IgD-negative memory B cell (primary cell): Measurements from ENCODE around the gene MON1A. TPM values are rescaled to one million over a fixed set of nuclear protein-coding genes. Genes with fewer than 3 reads are reported as not detected.
"Not testable (repeated sequence)": the region's sequence is repeated elsewhere in the genome, so short reads cannot be mapped to it uniquely, and the experiment has no call there.

Experiments used
- H3K27ac Mint-ChIP-seq, 3 donors: one replicate each; pipeline ENCODE4 v1.8.0; 2020 to 2022; ENCODE audit warnings: mild to moderate bottlenecking in 3 of 3, mixed read lengths in 3 of 3, moderate library complexity in 1 of 3
- H3K27me3 Mint-ChIP-seq: one replicate; pipeline ENCODE4 v1.8.0; 2021; ENCODE audit warnings: mixed read lengths
- H3K36me3 Mint-ChIP-seq: one replicate; pipeline ENCODE4 v1.8.0; 2020; ENCODE audit warnings: mild to moderate bottlenecking, mixed read lengths
- H3K4me1 Mint-ChIP-seq, 3 donors: one replicate each; pipeline ENCODE4 v1.8.0; 2020 to 2022; ENCODE audit warnings: mixed read lengths in 3 of 3, mild to moderate bottlenecking in 1 of 3
- H3K4me3 Mint-ChIP-seq, 4 donors: one replicate each; pipeline ENCODE4 v1.8.0; 2020 to 2022; ENCODE audit warnings: mild to moderate bottlenecking in 4 of 4, mixed read lengths in 4 of 4, moderate library complexity in 3 of 4
- H3K9me3 Mint-ChIP-seq, 3 donors: one replicate each; pipeline ENCODE4 v1.8.0; 2020 to 2021; ENCODE audit warnings: mixed read lengths in 3 of 3, mild to moderate bottlenecking in 1 of 3
- polyA plus RNA-seq: library from polyadenylated mRNA; unstranded; fragments of 300-500 nt; fragmentation: Illumina TruSeq; gene quantifications from one replicate; pipeline ENCODE4 v1.2.3, GENCODE V29; 2021

The MON1A gene
- polyA plus RNA-seq, 1 donor from 2014 or later: 12.1 TPM

GRCh38 chr3:49930168-49930690, 618 bp upstream of the MON1A start:
- Mint-ChIP-seq H3K4me1 (peaks cover 5 to 8% (median 7%) of the 10 kb centered on the region in 3 donors), H3K27ac (peak overlapping the region; percentile 23 to 80 (median 78))

DNA sequence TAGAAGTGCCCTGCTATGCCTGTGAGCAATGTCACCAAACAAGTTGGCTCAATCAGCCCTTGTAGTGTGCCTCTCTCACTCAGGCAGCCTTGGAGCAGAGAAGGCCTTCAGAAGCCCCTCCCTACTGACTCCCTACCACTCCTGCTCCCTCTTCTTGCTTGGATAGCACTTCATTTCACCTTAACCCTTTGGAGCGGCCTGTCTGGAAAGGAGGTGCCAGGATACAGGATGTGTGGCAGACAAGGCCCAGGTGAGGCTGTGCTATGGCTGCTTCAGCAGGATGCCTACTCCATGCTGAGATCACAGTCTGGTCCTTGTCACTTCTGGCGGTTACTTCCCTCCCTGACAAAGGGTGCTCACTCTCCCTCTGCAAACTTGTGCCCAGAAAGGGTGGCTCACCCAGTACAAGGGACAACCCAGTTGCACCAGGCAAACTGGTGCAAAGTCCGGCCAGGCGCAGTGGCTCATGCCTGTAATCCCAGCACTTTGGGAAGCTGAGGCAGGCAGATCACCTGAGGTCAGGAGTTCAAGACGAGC, 1.1 kb downstream of the MON1A start:
- H3K27me3 Mint-ChIP-seq: no peaks in the 10 kb centered on the region
- peaks cover 4% of the 10 kb centered on the region for H3K36me3 Mint-ChIP-seq
- H3K4me1 Mint-ChIP-seq: peaks cover 5 to 7% (median 7%) of the 10 kb centered on the region in 3 donors
- H3K4me3 Mint-ChIP-seq: peak overlapping the region; percentile 84 to 94 (median 89)
- peak overlapping the region in 1 of 3 donors; percentile 73 for H3K27ac Mint-ChIP-seq
- no peaks in the 10 kb centered on the region for H3K9me3 Mint-ChIP-seq

More at GRCh38 chr3:49930168-49930690, 618 bp upstream of the MON1A start:
- H3K4me3 Mint-ChIP-seq: peak overlapping the region; percentile 84 to 94 (median 89)
- peaks cover 4% of the 10 kb centered on the region for H3K36me3 Mint-ChIP-seq
- H3K27me3 Mint-ChIP-seq: no peaks in the 10 kb centered on the region
- H3K9me3 Mint-ChIP-seq: no peaks in the 10 kb centered on the region

- no peaks in the 10 kb centered on the region for H3K9me3 Mint-ChIP-seq
- peaks cover 5 to 7% (median 7%) of the 10 kb centered on the region in 3 donors for H3K4me1 Mint-ChIP-seq
- no peaks in the 10 kb centered on the region for H3K27me3 Mint-ChIP-seq
- H3K36me3 Mint-ChIP-seq: peaks cover 4% of the 10 kb centered on the region
- peak overlapping the region in 1 of 4 donors; percentile 87 for H3K4me3 Mint-ChIP-seq
- H3K27ac Mint-ChIP-seq: peak overlapping the region in 1 of 3 donors; percentile 59
Measured at GRCh38 chr3:49927798-49928197, 1.8 kb downstream of the MON1A start.

- Mint-ChIP-seq H3K36me3 (peaks cover 4% of the 10 kb centered on the region), H3K4me3 (no peak overlapping the region), H3K27ac (no peak overlapping the region), H3K27me3 (no peaks in the 10 kb centered on the region), H3K4me1 (peaks cover 5 to 7% (median 6%) of the 10 kb centered on the region in 3 donors), H3K9me3 (no peaks in the 10 kb centered on the region)
Measured at GRCh38 chr3:49926117-49926728, 3.4 kb downstream of the MON1A start.

DNA sequence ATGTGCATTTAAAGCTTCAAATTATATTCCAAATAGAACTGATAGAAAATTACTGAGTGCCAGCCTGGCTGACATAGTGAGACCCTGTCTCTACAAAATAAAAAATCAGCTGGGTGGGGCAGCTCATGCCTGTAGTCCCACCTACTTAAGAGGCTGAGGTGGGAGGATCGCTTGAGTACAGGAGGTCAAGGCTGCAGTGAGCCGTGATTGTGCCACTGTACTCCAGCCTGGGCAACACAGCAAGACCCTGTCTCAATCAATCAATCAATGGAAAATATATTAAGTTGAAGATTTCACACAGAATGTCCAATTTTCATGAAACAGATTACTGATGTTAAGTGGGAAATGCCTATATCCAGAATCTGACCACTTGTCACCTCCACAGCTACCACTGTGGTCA, 4.1 kb downstream of the MON1A start:
- peaks cover 5 to 7% (median 5%) of the 10 kb centered on the region in 3 donors for H3K4me1 Mint-ChIP-seq
- no peaks in the 10 kb centered on the region for H3K27me3 Mint-ChIP-seq
- no peak overlapping the region for H3K4me3 Mint-ChIP-seq
- peaks cover 4% of the 10 kb centered on the region for H3K36me3 Mint-ChIP-seq
- H3K9me3 Mint-ChIP-seq: no peaks in the 10 kb centered on the region
- no peak overlapping the region for H3K27ac Mint-ChIP-seq

GRCh38 chr3:49924683-49925082, 4.9 kb downstream of the MON1A start:
- H3K36me3 Mint-ChIP-seq: peaks cover 4% of the 10 kb centered on the region
- peaks cover 0 to 5% (median 4%) of the 10 kb centered on the region in 3 donors for H3K4me1 Mint-ChIP-seq
- peak overlapping the region in 1 of 3 donors; percentile 47 for H3K27ac Mint-ChIP-seq
- no peaks in the 10 kb centered on the region for H3K9me3 Mint-ChIP-seq
- no peak overlapping the region for H3K4me3 Mint-ChIP-seq
- no peaks in the 10 kb centered on the region for H3K27me3 Mint-ChIP-seq

DNA sequence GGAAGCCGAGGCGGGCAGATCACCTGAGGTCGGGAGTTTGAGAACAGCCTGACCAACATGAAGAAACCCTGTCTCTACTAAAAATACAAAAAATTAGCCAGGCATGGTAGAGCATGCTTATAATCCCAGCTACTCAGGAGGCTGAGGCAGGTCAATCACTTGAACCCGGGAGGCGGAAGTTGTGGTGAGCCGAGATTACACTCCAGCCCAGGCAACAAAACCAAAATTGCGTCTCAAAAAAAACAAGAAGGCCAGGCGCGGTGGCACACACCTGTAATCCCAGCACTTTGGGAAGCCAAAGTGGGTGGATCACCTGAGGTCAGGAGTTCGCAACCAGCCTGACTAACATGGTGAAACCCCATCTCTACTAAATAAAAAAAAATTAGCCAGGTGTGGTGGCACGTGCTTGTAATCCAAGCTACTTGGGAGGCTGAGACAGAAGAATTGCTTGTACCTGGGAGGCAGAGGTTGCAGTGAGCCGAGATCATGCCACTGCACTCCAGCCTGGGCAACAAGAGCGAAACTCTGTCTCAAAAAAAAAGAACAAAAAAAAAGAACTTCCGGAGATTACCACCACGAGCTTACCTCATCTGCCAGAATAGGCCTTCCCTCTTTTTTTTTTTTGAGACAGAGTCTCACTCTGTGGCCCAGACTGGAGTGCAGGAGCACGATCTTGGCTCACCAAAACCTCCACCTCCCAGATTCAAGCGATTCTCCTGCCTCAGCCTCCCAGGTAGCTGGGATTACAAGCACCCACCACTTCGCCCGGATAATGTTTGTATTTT, 11.6 kb downstream of the MON1A start:
- H3K27me3 Mint-ChIP-seq, H3K4me3 Mint-ChIP-seq, H3K9me3 Mint-ChIP-seq, H3K4me1 Mint-ChIP-seq, H3K36me3 Mint-ChIP-seq: not testable (repeated sequence)
- peak overlapping the region in 1 of 3 donors; percentile 27 for H3K27ac Mint-ChIP-seq

DNA sequence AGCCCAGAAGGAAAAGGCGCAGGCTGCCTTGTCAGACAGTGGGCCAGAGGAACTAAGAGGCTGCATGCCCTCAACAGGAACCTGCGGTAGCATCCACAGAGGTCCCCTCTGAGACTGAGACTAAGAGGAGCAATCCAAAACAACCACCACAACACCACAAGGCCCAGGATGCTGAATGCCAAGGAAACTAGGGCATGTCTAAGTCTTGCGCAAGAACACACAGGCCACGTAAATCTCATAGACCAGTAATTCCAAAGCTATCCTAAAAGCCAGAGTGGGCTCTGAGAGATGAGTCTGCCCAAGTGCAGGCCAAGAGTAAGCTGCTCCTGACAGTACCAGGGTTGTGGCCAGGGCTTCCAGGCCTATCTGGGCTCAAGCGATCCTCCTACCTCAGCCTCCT, 12.9 kb downstream of the MON1A start:
- Mint-ChIP-seq H3K27me3 (no peaks in the 10 kb centered on the region), H3K9me3 (no peaks in the 10 kb centered on the region), H3K4me1 (peaks cover 0 to 3% (median 1%) of the 10 kb centered on the region in 3 donors), H3K4me3 (no peak overlapping the region), H3K36me3 (peaks cover 2% of the 10 kb centered on the region), H3K27ac (no peak overlapping the region)

GRCh38 chr3:49914906-49915305, 14.7 kb downstream of the MON1A start:
- H3K9me3 Mint-ChIP-seq: no peaks in the 10 kb centered on the region
- H3K27me3 Mint-ChIP-seq: no peaks in the 10 kb centered on the region
- peaks cover 3% of the 10 kb centered on the region for H3K36me3 Mint-ChIP-seq
- H3K4me3 Mint-ChIP-seq: no peak overlapping the region
- peaks cover 0 to 3% (median 1%) of the 10 kb centered on the region in 3 donors for H3K4me1 Mint-ChIP-seq
- peak overlapping the region in 1 of 3 donors; percentile 43 for H3K27ac Mint-ChIP-seq

- Mint-ChIP-seq H3K27ac (no peak overlapping the region), H3K4me3 (no peak overlapping the region), H3K4me1 (peaks cover 0 to 1% (median 1%) of the 10 kb centered on the region in 3 donors), H3K27me3 (no peaks in the 10 kb centered on the region), H3K9me3 (no peaks in the 10 kb centered on the region), H3K36me3 (peaks cover 3% of the 10 kb centered on the region)
Measured at GRCh38 chr3:49912881-49913281, 16.7 kb downstream of the MON1A start.

- Mint-ChIP-seq H3K4me3 (no peak overlapping the region), H3K9me3 (no peaks in the 10 kb centered on the region), H3K27ac (no peak overlapping the region), H3K36me3 (peaks cover 3% of the 10 kb centered on the region), H3K27me3 (no peaks in the 10 kb centered on the region), H3K4me1 (peaks cover under 1 to 4% (median 3%) of the 10 kb centered on the region in 3 donors)
Measured at GRCh38 chr3:49911611-49912010, 18.0 kb downstream of the MON1A start.

GRCh38 chr3:49911124-49911420, 18.5 kb downstream of the MON1A start:
- H3K4me1 Mint-ChIP-seq: peaks cover 5 to 6% (median 5%) of the 10 kb centered on the region in 3 donors
- H3K4me3 Mint-ChIP-seq: no peak overlapping the region
- peaks cover 3% of the 10 kb centered on the region for H3K36me3 Mint-ChIP-seq
- H3K9me3 Mint-ChIP-seq: no peaks in the 10 kb centered on the region
- H3K27ac Mint-ChIP-seq: no peak overlapping the region
- H3K27me3 Mint-ChIP-seq: no peaks in the 10 kb centered on the region

GRCh38 chr3:49910409-49911123, 19.0 kb downstream of the MON1A start:
- H3K36me3 Mint-ChIP-seq: peaks cover 3% of the 10 kb centered on the region
- no peak overlapping the region for H3K27ac Mint-ChIP-seq
- no peaks in the 10 kb centered on the region for H3K27me3 Mint-ChIP-seq
- peaks cover 10 to 11% (median 10%) of the 10 kb centered on the region in 3 donors for H3K4me1 Mint-ChIP-seq
- no peaks in the 10 kb centered on the region for H3K9me3 Mint-ChIP-seq
- H3K4me3 Mint-ChIP-seq: no peak overlapping the region

GRCh38 chr3:49908373-49909199, 21.0 kb downstream of the MON1A start:
- Mint-ChIP-seq H3K9me3 (no peaks in the 10 kb centered on the region), H3K4me1 (peaks cover 15 to 18% (median 17%) of the 10 kb centered on the region in 3 donors), H3K36me3 (peaks cover 3% of the 10 kb centered on the region), H3K27ac (no peak overlapping the region), H3K27me3 (no peaks in the 10 kb centered on the region), H3K4me3 (no peak overlapping the region)
